ENCODE measurements around the gene WDPCP. TPM values are rescaled to one million over a fixed set of nuclear protein-coding genes. Genes with fewer than 3 reads are reported as not detected.

WDPCP gene
- polyA plus RNA-seq, 2 of the 4 experiments (the other 2 are of a cell fraction): 3.0 to 7.6 TPM

DNA sequence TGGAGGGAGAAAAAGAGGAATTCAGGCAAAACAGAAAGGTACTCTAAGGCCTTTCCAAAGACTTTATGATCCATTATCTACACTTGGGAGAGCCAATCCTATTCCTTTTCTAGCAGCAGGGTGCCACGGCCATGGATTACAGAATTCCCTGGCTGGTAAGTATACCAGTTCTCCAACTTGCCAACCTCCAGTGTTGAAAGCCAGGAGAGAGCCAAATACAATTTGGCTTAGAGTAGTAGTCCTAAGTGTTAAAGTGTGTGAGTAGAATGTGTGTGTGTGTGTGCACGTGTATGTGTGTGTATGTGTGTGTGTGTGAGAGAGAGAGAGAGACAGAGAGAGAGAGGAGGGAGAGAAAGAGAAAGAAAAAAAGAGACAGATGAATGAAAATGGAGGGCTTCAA lies 43.3 kb downstream of the WDPCP start:
- FAIRE-seq: no peak
- H3K4me3 ChIP-seq: no peak overlapping the region
- no peak for DNase-seq (ENCODE audit: low read depth in 1 of 2, low spot score in 1 of 2)
- no peak overlapping the region for H3K27ac ChIP-seq
- no peaks in the 10 kb centered on the region for H3K4me1 ChIP-seq
- ATAC-seq: no peak
- TF ChIP-seq ZC3H11A (IDR thresholded peaks at IDR 0.05): no peak
- WGBS (ENCODE audit: missing lambda C conversion rate): 83% methylated on average over 2 of the region's 2 CpGs
- ChIA-PET POLR2A (no interaction called here), CTCF (no interaction called here)
- H3K9me3 ChIP-seq: no peaks in the 10 kb centered on the region
- no peak overlapping the region for H3K4me2 ChIP-seq

GRCh38 chr2:63544017-63544627 lies 44.2 kb downstream of the WDPCP start:
- Histone ChIP-seq H3K27ac (no peak overlapping the region), H3K4me1 (no peaks in the 10 kb centered on the region), H3K9me3 (no peaks in the 10 kb centered on the region), H3K4me2 (no peak overlapping the region), H3K4me3 (no peak overlapping the region)
- no peak for TF ChIP-seq FOXS1 (CRISPR knock-in tag; IDR thresholded peaks at IDR 0.05)
- TF ChIP-seq, protein P1, sequence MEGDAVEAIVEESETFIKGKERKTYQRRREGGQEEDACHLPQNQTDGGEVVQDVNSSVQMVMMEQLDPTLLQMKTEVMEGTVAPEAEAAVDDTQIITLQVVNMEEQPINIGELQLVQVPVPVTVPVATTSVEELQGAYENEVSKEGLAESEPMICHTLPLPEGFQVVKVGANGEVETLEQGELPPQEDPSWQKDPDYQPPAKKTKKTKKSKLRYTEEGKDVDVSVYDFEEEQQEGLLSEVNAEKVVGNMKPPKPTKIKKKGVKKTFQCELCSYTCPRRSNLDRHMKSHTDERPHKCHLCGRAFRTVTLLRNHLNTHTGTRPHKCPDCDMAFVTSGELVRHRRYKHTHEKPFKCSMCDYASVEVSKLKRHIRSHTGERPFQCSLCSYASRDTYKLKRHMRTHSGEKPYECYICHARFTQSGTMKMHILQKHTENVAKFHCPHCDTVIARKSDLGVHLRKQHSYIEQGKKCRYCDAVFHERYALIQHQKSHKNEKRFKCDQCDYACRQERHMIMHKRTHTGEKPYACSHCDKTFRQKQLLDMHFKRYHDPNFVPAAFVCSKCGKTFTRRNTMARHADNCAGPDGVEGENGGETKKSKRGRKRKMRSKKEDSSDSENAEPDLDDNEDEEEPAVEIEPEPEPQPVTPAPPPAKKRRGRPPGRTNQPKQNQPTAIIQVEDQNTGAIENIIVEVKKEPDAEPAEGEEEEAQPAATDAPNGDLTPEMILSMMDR (IDR thresholded peaks at IDR 0.05): peak; percentile 82
- TF ChIP-seq, protein P2, sequence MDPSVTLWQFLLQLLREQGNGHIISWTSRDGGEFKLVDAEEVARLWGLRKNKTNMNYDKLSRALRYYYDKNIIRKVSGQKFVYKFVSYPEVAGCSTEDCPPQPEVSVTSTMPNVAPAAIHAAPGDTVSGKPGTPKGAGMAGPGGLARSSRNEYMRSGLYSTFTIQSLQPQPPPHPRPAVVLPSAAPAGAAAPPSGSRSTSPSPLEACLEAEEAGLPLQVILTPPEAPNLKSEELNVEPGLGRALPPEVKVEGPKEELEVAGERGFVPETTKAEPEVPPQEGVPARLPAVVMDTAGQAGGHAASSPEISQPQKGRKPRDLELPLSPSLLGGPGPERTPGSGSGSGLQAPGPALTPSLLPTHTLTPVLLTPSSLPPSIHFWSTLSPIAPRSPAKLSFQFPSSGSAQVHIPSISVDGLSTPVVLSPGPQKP (IDR thresholded peaks at IDR 0.05; ENCODE audit: low read depth, low read length): no peak
- TF ChIP-seq RAD21 (conservative IDR thresholded peaks at IDR 0.05 in 1 of 2, IDR thresholded peaks at IDR 0.05 in 1 of 2): peak; percentile 60 to 69
- peak; percentile 50 for TF ChIP-seq SMC3 (IDR thresholded peaks at IDR 0.05)
- CTCF ChIA-PET: interaction anchor here (0.7 kb wide), 1 partner anchor 1381 kb away, joined by 3 read pairs; no protein-coding TSS in a partner anchor
- ATAC-seq: no peak
- POLR2A ChIA-PET: no interaction called here
- no peak for FAIRE-seq
- 87% methylated on average over 1 of the region's 1 CpG for WGBS (ENCODE audit: missing lambda C conversion rate)
- peak; percentile 8 to 14 for DNase-seq (ENCODE audit: low read depth in 1 of 2, low spot score in 1 of 2)

DNA sequence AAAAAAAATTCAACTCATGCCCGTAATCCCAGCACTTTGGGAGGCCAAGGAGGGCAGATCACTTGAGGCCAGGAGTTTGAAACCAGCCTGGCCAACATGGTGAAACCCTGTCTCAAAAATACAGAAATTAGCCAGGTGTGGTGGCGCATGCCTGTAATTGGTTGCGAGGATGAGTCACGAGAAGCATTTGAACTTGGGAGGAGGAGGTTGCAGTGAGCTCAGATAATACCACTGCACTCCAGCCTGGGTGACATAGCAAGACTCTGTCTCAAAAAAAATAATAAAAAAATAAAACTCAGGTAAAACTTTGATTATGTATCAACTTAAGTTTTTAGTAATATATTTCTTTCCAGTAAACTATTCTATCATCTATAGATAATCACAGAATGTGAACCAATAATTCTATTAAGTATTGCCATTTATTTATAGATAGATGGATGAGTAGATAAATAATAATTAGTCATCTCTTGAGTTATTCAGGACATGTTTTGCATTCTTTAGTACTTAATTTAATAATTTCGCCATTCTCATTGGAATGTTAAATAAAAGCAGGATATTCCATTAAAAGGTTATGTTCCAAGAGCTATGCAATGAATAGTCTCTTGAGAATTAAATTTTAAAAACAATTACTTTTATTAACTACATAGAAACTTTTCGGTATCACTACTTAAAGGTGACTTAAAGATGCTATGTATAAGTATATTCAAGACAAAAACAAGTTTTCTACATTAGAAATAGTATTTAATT lies 48.7 kb downstream of the WDPCP start:
- H3K9me3 ChIP-seq: no peaks in the 10 kb centered on the region
- no peak overlapping the region for H3K4me2 ChIP-seq
- ATAC-seq (no peak), FAIRE-seq (no peak), DNase-seq (ENCODE audit: low read depth in 1 of 2, low spot score in 1 of 2) (no peak)
- ChIA-PET CTCF (no interaction called here), POLR2A (no interaction called here)
- TF ChIP-seq MAFK (IDR thresholded peaks at IDR 0.05; ENCODE audit: partially characterized antibody): no peak
- TF ChIP-seq FOXS1 (CRISPR knock-in tag; IDR thresholded peaks at IDR 0.05): no peak
- TF ChIP-seq HOXB13 (CRISPR knock-in tag; IDR thresholded peaks at IDR 0.05; ENCODE audit: low read depth): no peak
- TF ChIP-seq KDM5A (IDR thresholded peaks at IDR 0.05): no peak
- TF ChIP-seq CHD4 (IDR thresholded peaks at IDR 0.05; ENCODE audit: borderline replicate concordance): no peak
- TF ChIP-seq TFCP2L1 (CRISPR knock-in tag; IDR thresholded peaks at IDR 0.05): no peak
- TF ChIP-seq NPAS2 (CRISPR knock-in tag; IDR thresholded peaks at IDR 0.05; ENCODE audit: borderline replicate concordance): no peak
- no peak for TF ChIP-seq JUNB (IDR thresholded peaks at IDR 0.05)
- TF ChIP-seq, protein P3, sequence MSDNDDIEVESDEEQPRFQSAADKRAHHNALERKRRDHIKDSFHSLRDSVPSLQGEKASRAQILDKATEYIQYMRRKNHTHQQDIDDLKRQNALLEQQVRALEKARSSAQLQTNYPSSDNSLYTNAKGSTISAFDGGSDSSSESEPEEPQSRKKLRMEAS (IDR thresholded peaks at IDR 0.05): no peak
- TF ChIP-seq, protein P1 (IDR thresholded peaks at IDR 0.05): no peak
- no peak overlapping the region for H3K4me3 ChIP-seq
- 90% methylated on average over 6 of the region's 6 CpGs for WGBS (ENCODE audit: missing lambda C conversion rate)
- H3K27ac ChIP-seq: no peak overlapping the region
- H3K4me1 ChIP-seq: no peaks in the 10 kb centered on the region

Data from A549 (cell line).